Effector memory CD8-positive, alpha-beta T cell (primary cell): ENCODE results near the gene THSD4.

Experiments used
- ATAC-seq: fragments of 150-1000 bp; cut with Tn5 transposase; replicated peaks from 2 replicates; pipeline ENCODE4 v1.10.0; 2021; ENCODE audit warnings: mild to moderate bottlenecking, moderate library complexity
- DNase-seq, 3 experiments: peaks; one replicate each; pipeline ENCODE4 v3.0.0; 2021
- H3K27ac Mint-ChIP-seq, 2 donors: one replicate each; pipeline ENCODE4 v1.8.0; 2022; ENCODE audit warnings: mild to moderate bottlenecking in 2 of 2, mixed read lengths in 2 of 2, moderate library complexity in 2 of 2
- H3K27me3 Mint-ChIP-seq, 2 donors: one replicate each; pipeline ENCODE4 v1.8.0; 2022; ENCODE audit warnings: mixed read lengths in 2 of 2
- H3K36me3 Mint-ChIP-seq: one replicate; pipeline ENCODE4 v1.8.0; 2022; ENCODE audit warnings: mild to moderate bottlenecking, moderate library complexity, mixed read lengths; ENCODE audit not compliant: insufficient read depth
- H3K4me1 Mint-ChIP-seq, 2 donors: one replicate each; pipeline ENCODE4 v1.8.0; 2022; ENCODE audit warnings: low read depth in 2 of 2, mixed read lengths in 2 of 2
- H3K4me3 Mint-ChIP-seq, 2 donors: one replicate each; pipeline ENCODE4 v1.8.0; 2022; ENCODE audit warnings: mild to moderate bottlenecking in 2 of 2, mixed read lengths in 2 of 2, moderate library complexity in 2 of 2
- H3K9me3 Mint-ChIP-seq, 2 donors: one replicate each; pipeline ENCODE4 v1.8.0; 2022; ENCODE audit warnings: mixed read lengths in 2 of 2

Gene THSD4

DNA sequence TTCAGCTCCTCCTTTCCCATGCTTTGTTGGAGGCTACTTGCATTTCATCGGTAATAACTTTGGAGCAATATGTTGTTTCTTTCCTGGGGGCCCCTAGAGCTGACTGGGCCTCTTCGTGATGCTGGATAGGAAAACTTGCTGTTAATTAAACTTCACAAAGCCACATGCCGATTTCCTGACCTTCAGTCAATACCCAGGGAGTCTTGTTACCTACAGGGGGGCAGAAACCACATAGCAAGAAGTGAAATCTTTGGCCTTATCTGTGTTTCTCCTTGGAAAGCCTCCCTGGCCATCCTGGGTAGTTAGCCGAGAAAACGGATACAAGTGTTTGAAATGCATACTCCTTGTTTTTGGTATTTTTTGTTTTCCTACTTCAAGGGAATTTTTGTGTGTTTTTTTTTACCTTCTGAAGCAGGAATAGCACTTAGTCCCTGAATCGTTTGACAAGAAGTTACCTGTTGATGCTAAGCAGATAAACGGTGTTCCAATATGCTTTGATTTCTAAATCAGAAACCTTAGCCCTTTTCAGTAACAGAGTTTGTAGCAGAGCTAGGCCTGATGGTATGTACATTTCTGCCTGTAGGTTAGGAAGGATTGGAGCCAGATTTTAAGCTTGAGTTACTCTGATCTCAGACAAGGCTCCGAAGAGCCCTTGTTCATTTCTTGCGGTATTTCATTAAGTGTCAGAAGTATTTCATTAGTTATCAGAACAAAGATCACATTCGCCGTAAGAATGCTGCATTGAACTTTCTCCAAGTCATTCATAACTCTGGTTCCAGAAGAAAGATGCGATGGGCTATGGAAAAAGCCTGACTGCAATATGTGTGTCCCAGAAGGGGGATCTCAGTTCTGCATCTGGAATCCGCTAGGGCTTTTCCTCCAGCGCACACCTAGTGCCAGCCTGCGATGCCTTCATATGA, 111.5 kb downstream of the THSD4 start:
- Mint-ChIP-seq H3K4me1 (no peaks in the 10 kb centered on the region), H3K9me3 (no peaks in the 10 kb centered on the region), H3K36me3 (no peaks in the 10 kb centered on the region), H3K4me3 (no peak overlapping the region), H3K27ac (no peak overlapping the region), H3K27me3 (peaks cover 23 to 41% of the 10 kb centered on the region in 2 donors)
- no peak for DNase-seq
- ATAC-seq = no peak

DNA sequence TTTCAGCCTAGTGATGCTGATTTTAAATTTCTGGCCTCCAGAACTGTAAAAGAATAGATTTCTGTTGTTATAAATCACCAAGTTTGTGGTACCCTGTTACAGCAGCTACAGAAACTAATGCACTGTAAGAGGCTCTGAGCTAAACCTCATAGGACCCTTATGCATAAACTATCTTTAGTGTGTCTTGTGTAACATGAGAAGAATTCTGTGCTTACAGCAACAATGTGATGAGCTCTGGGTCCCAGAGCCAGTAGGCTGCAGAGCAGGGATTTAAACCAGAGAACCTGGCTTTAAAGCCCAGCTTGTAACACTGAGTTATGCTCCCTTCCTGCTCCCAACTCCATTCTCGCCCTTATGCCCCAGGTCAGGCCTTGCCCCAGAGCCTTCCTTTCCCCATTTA, 113.1 kb downstream of the THSD4 start:
- H3K27ac Mint-ChIP-seq = no peak overlapping the region
- H3K27me3 Mint-ChIP-seq = peaks cover 31 to 46% of the 10 kb centered on the region in 2 donors
- DNase-seq (no peak), ATAC-seq (no peak)
- no peaks in the 10 kb centered on the region for H3K9me3 Mint-ChIP-seq
- H3K4me3 Mint-ChIP-seq = no peak overlapping the region
- H3K4me1 Mint-ChIP-seq = no peaks in the 10 kb centered on the region
- no peaks in the 10 kb centered on the region for H3K36me3 Mint-ChIP-seq

DNA sequence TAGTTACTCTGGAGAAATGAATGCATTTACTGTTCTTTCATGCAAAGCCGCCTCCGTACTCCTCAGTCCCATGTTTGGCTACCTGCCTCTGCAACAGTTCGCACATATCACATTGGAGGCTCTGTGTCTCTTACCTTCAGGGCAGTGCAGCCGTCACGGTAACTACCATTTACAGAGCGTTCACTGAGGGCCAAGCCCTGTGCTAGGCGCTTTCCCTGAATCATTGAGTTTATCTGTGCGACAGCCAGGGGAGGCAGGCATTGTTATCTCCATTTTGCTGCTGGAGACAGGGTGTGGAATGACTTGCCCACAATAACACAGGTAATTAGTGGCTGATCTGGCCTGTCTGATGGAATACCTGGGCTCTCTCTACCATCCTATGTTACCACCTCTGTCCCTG, 115.0 kb downstream of the THSD4 start:
- DNase-seq = no peak
- H3K27me3 Mint-ChIP-seq = peaks cover 37 to 44% of the 10 kb centered on the region in 2 donors

DNA sequence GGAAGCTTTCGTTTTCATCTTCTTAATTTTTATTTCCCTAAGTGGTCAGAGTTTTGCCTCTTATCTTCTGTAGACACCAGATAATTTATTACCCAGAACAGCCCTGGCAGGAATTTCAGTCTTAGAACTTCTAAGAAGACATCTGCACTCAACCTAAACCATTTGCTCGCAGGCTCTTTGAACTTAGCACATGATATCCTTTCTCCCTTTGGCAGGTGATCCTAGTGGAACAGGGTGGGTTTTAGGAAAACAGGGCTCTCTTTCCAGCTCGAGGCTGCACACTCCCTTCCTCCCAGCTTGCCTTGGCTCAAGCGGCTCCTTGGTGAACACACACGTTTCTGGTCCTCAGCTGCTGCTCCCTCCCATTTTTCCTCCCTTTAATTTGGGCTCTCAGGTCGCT, 116.5 kb downstream of the THSD4 start:
- Mint-ChIP-seq H3K9me3 (no peaks in the 10 kb centered on the region), H3K36me3 (no peaks in the 10 kb centered on the region), H3K4me3 (no peak overlapping the region), H3K27me3 (peaks cover 41 to 50% of the 10 kb centered on the region in 2 donors), H3K4me1 (no peaks in the 10 kb centered on the region), H3K27ac (no peak overlapping the region)
- ATAC-seq (no peak), DNase-seq (no peak)

More for the DNA sequence above, 115.0 kb downstream of the THSD4 start:
- no peak overlapping the region for H3K4me3 Mint-ChIP-seq
- no peaks in the 10 kb centered on the region for H3K4me1 Mint-ChIP-seq
- no peak overlapping the region for H3K27ac Mint-ChIP-seq
- ATAC-seq = no peak
- H3K9me3 Mint-ChIP-seq = no peaks in the 10 kb centered on the region
- H3K36me3 Mint-ChIP-seq = no peaks in the 10 kb centered on the region

GRCh38 chr15:71232411-71232810, 117.1 kb downstream of the THSD4 start:
- no peak overlapping the region for H3K27ac Mint-ChIP-seq
- H3K36me3 Mint-ChIP-seq = no peaks in the 10 kb centered on the region
- H3K27me3 Mint-ChIP-seq = peaks cover 48 to 57% of the 10 kb centered on the region in 2 donors

DNA sequence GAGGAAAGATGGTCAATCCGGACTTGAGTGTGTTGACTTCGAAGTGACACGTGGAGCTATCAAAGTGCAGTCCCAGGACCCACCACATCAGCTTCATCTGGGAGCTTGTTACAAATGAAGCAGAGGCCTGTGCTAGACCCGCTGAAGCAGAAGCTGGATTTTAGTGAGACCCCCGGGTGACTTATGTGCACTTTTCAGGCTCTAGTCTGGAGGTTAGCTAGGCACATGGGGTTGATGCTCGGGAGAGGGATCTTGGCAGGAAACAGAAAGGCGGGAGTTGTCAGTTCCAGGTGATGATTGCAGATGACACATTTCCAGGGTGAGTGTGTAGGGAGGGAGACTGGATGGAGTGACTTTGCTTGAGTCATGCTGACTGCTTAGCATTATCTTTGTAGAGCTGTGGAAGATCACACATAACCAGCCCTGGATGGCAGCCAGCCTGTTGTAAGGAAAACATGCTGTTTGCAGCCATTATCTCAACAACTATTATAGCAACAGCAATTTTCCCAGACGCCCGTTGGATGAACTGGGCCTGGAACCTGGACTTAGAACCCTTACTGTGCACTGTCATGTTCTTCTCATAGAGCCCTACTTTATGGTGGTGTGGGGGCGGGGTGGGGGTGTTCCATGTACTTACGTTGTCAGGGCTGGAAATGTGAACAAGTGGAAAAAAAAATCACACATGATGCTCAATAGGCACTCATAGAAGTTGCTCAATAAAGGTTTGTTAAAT, 122.4 kb downstream of the THSD4 start:
- Mint-ChIP-seq H3K9me3 (no peaks in the 10 kb centered on the region), H3K4me3 (no peak overlapping the region), H3K27ac (no peak overlapping the region), H3K27me3 (peaks cover 29 to 35% of the 10 kb centered on the region in 2 donors), H3K36me3 (no peaks in the 10 kb centered on the region), H3K4me1 (no peaks in the 10 kb centered on the region)
- ATAC-seq (no peak), DNase-seq (no peak)

More at GRCh38 chr15:71232411-71232810, 117.1 kb downstream of the THSD4 start:
- no peaks in the 10 kb centered on the region for H3K9me3 Mint-ChIP-seq
- DNase-seq = no peak
- no peak for ATAC-seq
- no peaks in the 10 kb centered on the region for H3K4me1 Mint-ChIP-seq
- no peak overlapping the region for H3K4me3 Mint-ChIP-seq

DNA sequence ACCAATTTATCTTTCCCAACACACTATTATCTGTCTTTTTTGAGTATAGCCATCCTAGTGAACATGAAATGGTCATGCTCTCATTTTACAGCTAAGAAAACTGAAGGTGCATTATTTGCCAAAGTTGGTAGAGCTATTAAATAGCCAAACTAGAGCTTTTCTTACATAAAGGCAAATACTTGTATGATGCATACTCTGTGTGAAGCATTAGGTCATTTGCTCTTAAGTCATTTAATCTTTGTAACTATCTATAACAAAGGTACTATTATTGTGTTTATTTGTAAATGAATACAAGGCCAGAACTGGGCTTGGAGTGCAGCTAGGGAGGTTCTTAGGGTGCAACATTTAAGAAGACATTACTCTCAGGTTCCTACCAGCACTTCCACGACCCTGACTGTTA, 123.7 kb downstream of the THSD4 start:
- Mint-ChIP-seq H3K4me3 (no peak overlapping the region), H3K4me1 (no peaks in the 10 kb centered on the region), H3K36me3 (no peaks in the 10 kb centered on the region), H3K9me3 (no peaks in the 10 kb centered on the region), H3K27me3 (peaks cover 25 to 29% of the 10 kb centered on the region in 2 donors), H3K27ac (no peak overlapping the region)
- ATAC-seq (no peak), DNase-seq (no peak)

- H3K4me1 Mint-ChIP-seq = no peaks in the 10 kb centered on the region
- H3K36me3 Mint-ChIP-seq = no peaks in the 10 kb centered on the region
- no peak overlapping the region for H3K27ac Mint-ChIP-seq
- ATAC-seq (no peak), DNase-seq (no peak)
- no peak overlapping the region for H3K4me3 Mint-ChIP-seq
- H3K27me3 Mint-ChIP-seq = peaks cover 17 to 20% of the 10 kb centered on the region in 2 donors
- no peaks in the 10 kb centered on the region for H3K9me3 Mint-ChIP-seq
These were observed 124.5 kb downstream of the THSD4 start for GRCh38 chr15:71239592-71240364.

DNA sequence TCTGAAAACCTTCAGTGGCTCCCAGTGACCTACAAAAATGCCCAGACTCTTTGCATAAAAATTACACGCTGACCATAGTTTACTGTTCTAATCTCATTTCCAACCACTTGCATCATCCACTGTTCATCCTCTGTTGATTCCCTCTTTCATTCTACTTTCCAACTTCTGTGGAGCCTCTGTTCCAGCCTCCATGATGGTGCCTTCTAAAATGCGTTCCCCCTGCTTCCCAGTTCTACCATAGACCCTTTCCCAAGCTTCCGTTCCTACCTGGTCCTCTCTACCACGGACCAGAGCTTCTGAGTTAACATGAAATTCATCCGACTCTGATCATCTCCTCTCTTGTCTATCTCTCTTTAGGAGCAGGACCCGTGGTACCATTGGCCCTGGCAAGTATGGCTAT, 127.0 kb downstream of the THSD4 start:
- ATAC-seq = no peak

DNA sequence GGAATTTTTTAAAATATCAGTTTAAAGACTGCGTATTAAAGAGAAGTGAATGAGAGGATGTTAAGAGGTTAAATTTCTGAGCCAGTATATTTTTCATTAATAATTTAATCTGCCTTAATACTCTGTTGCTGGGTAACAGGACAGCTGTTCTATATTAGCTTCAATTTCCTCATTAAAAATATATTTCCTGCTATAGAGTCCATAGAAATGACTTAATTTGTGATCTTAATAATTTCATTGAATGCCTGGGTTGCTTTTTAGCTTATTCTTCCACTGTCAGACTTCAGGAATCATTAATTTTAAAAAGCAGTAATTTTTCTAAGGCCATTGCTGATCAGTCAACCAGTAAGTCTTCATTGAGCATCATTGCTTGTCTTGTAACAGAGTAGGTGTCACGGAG, 129.0 kb downstream of the THSD4 start:
- H3K4me1 Mint-ChIP-seq = no peaks in the 10 kb centered on the region
- peaks cover 0 to 23% of the 10 kb centered on the region in 2 donors for H3K27me3 Mint-ChIP-seq
- no peak for ATAC-seq
- no peak for DNase-seq
- H3K27ac Mint-ChIP-seq = no peak overlapping the region
- no peak overlapping the region for H3K4me3 Mint-ChIP-seq
- no peaks in the 10 kb centered on the region for H3K36me3 Mint-ChIP-seq
- no peaks in the 10 kb centered on the region for H3K9me3 Mint-ChIP-seq

More for the DNA sequence above, 127.0 kb downstream of the THSD4 start:
- Mint-ChIP-seq H3K27me3 (peaks cover 6 to 16% of the 10 kb centered on the region in 2 donors), H3K4me3 (no peak overlapping the region), H3K9me3 (no peaks in the 10 kb centered on the region), H3K36me3 (no peaks in the 10 kb centered on the region), H3K4me1 (no peaks in the 10 kb centered on the region), H3K27ac (no peak overlapping the region)
- DNase-seq = no peak

GRCh38 chr15:71245588-71245987, 130.3 kb downstream of the THSD4 start:
- DNase-seq (no peak), ATAC-seq (no peak)
- no peaks in the 10 kb centered on the region for H3K9me3 Mint-ChIP-seq
- H3K4me3 Mint-ChIP-seq = no peak overlapping the region
- no peak overlapping the region for H3K27ac Mint-ChIP-seq
- no peaks in the 10 kb centered on the region for H3K4me1 Mint-ChIP-seq
- H3K27me3 Mint-ChIP-seq = peaks cover 6 to 23% of the 10 kb centered on the region in 2 donors
- H3K36me3 Mint-ChIP-seq = no peaks in the 10 kb centered on the region

DNA sequence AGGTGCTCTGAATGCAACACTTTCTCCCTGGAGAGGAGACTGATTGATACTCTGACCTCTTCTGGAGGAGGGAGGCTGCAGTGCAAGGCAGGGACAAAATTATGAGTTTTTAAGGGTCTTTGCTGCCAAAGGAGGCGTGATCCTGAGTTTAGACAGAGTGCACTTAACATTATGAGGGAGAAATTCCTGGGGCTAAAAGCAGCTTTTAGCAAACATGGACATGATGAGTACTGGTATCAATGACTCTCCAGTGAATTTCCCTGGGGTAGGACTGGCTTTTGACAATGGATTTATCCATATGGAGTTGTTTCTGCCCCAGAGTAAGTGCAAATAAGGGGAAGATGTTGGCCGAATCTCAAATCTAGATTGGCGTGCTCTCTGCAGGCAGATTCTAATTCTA, 133.1 kb downstream of the THSD4 start:
- H3K9me3 Mint-ChIP-seq = no peaks in the 10 kb centered on the region
- no peaks in the 10 kb centered on the region for H3K36me3 Mint-ChIP-seq
- peaks cover 6 to 23% of the 10 kb centered on the region in 2 donors for H3K27me3 Mint-ChIP-seq

DNA sequence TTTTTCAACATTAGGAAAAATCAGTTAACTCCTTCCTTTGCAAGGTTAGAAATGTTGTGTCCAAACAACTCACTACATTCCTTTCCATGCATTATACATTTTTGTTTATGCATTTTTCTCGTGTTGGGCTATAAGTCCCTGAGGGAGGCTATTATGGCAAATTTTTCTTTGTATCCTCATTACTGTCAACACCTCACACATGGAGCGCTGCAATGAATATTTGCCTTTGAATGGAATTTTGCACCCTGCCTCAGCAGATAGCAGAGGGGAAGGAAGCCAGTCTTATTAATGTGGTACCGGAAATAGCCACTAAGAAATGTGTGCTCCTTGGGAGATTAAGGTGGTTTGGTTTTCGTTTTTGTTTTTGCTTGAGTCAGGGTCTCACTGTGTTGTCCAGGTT, 134.7 kb downstream of the THSD4 start:
- no peaks in the 10 kb centered on the region for H3K36me3 Mint-ChIP-seq
- no peaks in the 10 kb centered on the region for H3K9me3 Mint-ChIP-seq
- no peak overlapping the region for H3K4me3 Mint-ChIP-seq
- DNase-seq (no peak), ATAC-seq (no peak)
- H3K4me1 Mint-ChIP-seq = no peaks in the 10 kb centered on the region
- peaks cover 9 to 29% of the 10 kb centered on the region in 2 donors for H3K27me3 Mint-ChIP-seq
- H3K27ac Mint-ChIP-seq = no peak overlapping the region

More for the DNA sequence above, 133.1 kb downstream of the THSD4 start:
- Mint-ChIP-seq H3K4me1 (no peaks in the 10 kb centered on the region), H3K27ac (no peak overlapping the region), H3K4me3 (no peak overlapping the region)
- DNase-seq (no peak), ATAC-seq (no peak)
